Activated T-cell treated with anti-CD3 and anti-CD28 coated beads for 1 hour (primary cell): ENCODE data around the gene COX4I2.

Source experiments
- DNase-seq: peaks from one replicate; pipeline ENCODE4 v3.0.0-alpha.2; 2020; ENCODE audit warnings: low read depth

Gene COX4I2

GRCh38 chr20:31677553-31678260, 40.0 kb downstream of the COX4I2 start:
- no peak for DNase-seq

DNA sequence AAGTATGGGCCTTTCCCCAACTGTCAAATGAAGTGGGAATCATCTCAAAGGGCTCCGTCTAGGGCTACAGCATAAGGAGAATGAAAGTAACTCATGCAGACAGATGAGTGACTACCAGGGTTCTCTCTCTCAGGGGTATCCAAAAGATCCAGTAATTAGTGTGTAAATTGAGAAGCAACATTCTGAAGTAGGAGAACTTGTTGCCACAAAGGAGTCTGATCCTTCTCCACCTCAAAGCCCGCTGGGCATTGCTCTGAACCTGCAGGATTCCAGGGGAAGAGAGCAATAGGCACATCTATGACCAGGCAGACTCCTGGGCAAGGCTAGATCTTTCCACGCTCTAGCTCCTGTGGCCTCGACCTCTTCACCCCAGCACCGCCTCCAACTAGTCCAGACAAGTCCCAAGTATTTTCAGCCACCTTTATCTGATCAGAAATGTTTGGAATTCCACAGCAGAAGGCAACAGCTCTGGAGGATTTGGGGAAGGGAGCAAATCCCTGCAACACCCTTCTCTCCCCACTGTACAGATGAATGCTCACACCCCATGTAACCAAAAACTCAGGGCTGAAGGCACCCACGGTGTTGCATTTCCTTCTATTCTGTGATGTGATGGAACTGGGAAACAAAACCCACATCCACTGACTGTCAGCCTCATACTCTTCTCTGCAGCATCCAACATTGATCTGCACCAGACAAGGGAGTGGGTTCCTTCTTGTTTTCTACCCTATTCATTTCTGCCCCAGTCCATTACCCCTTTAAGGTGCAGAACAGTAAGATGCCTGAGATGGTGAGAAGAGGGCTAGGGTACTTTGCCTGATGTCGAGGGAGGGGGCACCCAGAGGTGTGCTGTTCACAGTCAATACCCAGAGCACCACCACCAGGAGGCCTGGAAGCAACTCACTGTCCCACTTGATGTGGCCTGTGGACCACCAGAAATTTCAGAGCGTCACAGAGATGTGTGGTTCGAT, 41.0 kb downstream of the COX4I2 start:
- no peak for DNase-seq

DNA sequence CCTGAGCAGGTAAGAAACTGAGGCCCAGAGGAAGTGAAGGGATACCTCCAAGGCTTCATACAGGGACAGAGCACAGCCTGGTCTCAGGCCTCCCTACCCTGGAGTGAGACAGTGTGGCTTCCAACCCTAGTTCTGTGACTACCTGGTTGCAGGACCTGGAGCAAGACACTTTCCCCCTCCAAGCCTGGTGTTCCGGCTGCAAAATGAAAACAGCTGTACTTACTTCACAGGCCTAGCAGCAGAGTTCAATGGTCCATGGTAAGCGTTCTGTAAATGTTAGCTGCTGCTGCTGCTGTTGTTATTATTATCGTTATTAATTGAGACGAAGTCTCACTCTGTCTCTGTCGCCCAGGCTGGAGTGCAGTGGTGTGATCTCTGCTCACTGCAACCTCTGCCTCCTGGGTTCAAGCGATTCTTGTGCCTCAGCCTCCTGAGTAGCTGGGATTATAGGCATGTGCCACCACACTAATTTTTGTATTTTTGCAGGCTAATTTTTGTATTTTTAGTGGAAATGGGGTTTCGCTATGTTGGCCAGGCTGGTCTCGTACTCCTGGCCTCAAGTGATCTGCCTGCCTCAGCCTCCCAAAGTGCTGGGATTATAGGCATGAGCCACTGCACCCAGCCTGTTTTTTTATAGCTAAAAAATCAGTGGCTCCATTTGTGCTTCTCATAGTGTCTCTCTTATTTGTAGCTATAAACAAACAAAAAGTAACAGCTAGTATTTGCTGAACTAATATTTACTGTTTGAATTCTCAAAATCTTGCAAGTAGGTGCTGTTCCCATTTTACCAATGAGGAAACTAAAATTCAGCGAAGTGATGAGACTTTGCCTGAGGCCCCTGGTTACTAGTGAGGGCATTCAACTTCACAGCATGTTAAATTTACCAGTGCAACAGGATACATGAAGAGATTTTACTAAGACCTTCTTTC, 41.9 kb downstream of the COX4I2 start:
- DNase-seq = no peak

DNA sequence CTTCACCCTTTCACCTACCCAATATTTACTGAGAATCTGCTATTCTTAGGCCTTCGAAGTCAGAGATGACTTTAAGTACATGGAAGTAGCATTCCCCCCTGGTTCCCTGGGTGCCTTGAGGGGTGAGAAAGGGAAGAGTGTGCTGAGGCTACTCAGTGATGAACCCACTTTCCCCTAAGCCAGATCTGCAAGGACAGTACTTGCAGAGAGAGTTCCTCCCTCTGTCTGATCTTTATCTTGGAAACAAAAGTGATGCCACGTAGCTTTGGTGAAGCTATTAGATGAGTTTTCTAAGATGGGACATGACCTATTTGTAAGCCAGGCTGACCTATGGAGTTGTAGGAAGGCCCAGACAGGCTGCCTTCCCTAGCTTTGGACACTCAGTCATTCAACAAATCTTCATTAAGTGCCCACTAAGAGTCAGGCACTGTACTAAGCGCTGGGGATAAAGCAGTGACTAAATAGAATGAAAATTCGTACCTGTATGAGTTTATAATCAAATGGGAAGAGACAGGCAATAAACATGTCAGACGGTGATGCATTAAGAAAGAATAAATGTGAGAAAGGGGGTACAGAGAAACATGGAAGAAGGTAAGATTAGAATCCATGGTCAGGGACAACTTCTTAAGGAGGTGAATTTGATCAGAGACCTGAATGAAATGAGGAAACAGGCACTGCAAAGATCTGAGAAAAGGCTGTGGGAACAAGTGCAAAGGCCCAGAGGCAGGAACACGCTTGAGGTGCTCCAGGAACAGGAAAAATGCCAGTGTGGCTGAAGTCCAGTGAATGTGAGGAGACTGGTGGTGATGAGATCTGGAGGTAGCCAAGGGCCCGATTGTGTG, 42.8 kb downstream of the COX4I2 start:
- DNase-seq = no peak

DNA sequence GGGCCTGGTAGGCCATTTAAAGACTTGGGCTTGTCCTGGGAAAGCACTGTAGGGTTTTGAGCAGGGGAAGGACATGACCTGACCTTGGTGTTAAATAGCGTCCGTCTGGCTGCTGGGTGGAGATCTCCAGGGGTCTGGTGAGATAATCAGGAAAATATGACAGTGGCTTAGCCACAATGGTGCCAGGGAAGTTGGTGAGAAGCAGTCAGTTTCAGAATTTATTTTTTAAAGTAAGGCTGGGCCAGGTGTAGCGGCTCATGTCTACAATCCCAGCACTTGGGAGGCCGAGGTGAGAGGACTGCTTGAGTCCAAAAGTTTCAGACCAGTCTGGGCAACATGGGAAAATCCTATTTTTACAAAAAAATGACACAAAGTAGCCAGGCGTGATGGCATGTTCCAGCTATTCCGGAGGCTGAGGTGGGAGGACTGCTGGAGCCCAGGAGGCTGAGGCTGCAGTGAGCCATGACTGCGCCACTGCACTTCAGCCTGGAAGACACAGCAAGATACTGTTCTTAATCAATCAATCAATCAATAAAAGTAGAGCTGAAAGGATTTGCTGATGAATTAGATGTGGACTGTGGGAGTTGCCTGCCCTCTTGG, 43.5 kb downstream of the COX4I2 start:
- DNase-seq = no peak

DNA sequence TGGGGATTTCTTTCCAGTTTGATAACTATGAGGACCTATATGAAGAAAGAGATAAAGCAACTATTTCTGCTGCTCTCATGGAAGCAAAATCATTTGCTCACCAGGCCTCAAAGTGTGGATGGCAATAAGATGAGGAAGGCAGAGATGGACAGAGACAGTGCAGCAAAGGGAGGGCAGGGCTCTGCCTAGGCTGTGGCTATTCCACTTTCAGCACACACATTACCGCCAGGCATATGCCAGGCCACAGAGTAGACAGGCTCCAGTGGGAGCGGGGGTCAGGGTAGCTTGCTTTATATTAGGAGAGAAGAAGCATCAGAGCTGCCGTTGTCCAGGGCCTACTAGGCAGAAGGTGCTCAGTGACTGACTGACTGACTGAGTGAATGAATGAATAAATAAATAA, 44.1 kb downstream of the COX4I2 start:
- no peak for DNase-seq

DNA sequence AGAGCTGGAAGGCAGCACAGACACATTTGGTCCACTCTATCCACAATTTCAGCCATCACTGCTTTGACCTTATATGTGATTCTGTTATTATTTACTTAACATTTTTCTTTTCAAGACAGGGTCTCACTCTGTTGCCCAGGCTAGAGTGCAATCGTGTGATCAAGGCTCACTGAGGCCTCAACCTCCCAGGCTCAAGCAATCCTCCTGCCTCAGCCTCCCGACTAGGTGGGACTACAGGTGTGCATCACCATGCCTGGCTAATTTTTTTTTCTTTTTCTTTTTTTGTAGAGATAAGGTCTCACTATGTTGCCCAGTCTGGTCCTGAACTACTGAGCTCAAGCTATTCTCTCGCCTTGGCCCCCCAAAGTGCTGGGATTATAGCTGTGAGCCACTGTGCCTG, 44.6 kb downstream of the COX4I2 start:
- no peak for DNase-seq

DNA sequence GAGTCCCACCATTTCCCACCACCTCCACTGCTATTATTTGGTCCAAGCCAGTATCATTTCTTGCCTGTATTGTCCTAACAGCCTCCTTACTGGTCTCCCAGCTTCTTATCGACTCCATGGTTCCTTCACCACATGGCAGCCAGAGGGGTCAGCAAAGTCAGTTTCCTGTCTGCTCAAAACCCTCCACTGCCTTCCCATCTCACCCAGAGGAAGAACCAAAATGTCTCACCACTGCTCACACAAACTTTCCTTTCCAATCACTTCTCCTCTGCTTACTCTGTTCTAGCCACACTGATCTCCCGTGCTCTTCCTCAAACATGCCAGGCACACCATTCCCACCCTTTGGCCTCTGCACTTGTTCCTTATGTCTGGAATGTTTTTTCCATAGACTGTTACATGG, 45.2 kb downstream of the COX4I2 start:
- DNase-seq = no peak

DNA sequence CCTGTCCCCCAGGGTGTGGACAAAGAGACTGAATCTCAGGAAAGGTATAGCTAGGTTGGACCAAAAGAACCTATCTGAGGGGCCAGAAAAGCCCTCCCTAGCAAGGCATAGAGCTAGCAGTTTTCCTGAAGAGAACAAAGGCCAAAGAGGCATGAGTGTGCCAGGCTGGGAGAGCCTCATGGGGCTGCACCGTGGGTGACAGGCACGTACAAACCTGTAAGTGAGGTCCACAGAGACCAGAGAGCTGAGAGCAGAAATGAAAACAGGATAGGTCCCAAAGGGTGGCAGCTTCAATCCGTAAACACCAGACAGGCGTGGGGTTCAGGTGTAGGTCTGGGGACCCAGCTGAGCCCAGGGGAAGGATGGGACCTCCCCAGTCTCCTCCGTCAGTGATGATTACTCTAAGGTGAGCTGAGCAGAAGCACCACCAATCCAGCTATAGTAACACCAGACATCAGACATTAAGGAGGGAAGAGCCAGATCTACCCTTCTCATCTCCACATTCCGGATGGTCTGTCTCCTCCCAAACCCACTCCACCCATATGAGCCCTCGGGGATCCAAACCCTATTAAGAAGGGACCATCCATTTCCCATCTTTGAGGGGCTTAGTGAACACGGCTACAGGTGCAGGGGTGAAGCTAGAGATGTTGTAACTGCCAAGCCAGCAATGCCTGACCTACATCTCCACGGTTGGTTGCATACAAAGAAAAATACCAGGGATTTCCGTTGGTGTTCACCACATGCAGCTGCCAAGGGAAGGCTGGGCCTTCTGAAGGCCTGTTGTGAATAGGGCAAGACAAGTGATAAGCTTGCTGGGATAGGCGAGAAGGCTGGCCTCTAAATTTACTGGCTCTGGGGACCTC, 46.7 kb downstream of the COX4I2 start:
- no peak for DNase-seq

GRCh38 chr20:31685853-31686643, 48.3 kb downstream of the COX4I2 start:
- DNase-seq = no peak

GRCh38 chr20:31687777-31688176, 50.1 kb downstream of the COX4I2 start:
- no peak for DNase-seq

DNA sequence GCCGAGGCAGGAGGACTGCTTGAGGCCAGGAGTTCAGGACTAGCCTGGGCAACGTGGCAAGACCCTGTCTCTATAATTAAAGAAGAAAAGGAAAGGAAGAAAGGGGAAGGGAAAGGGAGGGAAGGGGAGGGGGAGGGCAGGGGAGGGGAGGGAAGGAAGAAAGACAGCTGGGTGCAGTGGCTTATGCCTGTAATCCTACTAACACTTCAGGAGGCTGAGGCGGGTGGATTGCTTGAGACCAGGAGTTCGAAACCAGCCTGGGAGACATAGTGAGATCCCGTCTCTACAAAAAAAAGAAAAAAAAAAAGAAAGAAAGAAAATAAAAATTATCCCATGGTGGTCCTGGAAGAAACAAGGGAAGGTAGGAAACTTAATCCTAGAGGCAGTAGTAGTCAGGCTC, 51.4 kb downstream of the COX4I2 start:
- no peak for DNase-seq

- DNase-seq = no peak
These were observed 52.5 kb downstream of the COX4I2 start for GRCh38 chr20:31690124-31690666.

DNA sequence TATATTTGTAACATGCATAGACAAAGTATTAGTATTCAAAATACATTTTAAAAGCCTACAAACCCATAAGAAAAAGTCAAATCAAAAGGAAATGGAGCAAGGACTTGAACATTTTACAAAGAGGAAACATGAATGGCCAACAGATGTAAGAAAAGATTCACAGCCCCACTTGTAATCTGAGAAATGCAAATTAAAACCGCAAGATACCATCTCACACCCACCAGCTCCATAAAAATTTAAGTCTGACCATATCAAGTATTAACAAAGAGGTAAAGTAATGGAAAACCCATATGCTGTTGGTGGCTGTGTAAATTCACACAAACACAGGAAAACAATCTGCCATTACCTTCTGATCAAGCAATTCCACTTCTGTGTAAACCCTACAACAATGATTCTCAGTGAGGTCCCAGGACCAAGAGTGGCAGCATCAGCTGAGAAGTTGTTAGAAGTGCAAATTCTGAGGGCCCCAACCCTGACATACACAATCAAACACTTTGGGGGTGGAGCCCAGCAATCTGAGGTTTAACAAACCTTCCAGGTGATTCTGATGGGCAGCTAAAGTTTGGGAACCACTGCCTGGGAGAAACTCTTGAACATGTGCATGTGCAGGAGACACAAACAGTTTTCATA, 54.0 kb downstream of the COX4I2 start:
- no peak for DNase-seq

GRCh38 chr20:31693402-31693801, 55.7 kb downstream of the COX4I2 start:
- DNase-seq = no peak

DNA sequence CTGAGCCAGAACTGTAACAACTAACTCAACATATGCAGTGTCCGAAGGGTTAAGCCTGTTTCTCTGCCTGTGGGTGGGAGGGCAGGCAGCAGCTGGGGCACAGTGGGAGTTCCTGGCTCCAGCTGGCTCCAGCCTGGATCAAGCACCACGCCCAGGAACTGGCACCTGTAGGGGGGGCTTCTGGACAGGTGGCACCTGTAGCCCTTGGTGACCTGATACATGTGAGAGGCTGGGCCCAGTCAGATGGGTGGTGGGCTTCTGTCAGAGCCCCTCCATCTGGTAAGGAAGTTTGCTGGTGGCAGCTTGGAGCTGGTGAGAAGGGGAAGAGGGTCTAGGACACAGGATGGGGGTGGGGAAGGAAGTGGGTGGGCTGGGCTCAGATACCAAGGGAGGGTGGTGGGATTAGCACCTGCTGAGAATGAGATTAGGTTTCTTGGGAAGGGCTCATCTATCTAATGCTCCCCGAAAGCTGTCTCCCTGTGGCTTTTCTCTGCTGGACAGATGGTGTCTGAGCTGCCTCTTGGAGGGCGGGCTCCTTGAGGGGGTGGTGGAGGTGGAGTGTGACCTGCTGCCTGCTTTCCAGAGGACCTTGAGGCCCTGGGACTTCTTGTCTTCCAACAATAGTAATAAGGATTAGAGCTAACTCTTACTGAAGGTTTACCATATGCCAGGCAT, 56.4 kb downstream of the COX4I2 start:
- DNase-seq = no peak
